ENCODE data around the gene STK26.
"Not testable (repeated sequence)": the region's sequence is repeated elsewhere in the genome, so short reads cannot be mapped to it uniquely, and the experiment has no call there.

Gene STK26

DNA sequence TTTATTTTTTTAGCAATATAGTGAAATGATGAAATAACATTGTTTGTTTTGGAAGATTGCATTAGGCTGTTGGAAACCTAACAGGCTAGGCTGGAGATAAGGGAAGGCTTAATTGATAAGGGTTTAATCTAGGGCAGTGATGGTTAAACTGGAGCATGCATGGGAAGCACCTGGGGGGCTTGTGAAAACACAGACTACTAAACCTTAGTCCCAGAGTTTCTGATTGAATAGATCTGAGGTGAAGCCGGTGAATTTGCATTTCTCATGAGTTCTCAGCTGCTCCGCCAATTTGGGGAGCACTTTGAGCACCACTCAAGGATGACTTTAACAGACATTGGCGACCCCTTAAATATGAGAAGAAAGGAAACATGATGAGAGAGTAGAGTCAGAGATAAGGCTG is 11.5 kb downstream of the STK26 start:
- no peak for DNase-seq (ENCODE audit: low read depth in 3 of 3, low spot score in 1 of 3)

DNA sequence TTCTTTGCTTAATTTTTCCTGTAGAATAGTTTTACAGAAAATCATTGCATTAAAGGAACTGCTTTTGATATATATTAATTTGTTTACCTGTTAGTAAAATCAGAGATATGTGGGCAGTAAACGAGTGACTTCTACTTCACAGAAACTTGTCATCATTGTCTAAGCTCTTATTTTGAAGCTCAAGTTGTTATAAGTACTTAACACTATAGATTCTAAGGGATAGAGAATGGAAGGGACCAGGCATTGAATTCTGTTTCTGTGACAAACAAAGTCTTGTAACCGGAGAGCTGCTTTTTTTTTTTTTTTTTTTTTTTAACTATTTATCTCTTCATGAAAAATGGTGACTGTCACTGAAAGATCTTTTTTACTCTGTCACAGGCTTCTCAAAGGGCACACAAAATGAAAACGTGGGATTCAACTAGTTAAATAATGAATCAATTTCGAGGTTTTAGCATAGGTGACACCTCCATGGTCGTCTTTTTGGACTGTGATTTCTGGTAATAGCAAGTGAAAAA is 14.4 kb downstream of the STK26 start:
- no peak for DNase-seq (ENCODE audit: low read depth in 3 of 3, low spot score in 1 of 3)

DNA sequence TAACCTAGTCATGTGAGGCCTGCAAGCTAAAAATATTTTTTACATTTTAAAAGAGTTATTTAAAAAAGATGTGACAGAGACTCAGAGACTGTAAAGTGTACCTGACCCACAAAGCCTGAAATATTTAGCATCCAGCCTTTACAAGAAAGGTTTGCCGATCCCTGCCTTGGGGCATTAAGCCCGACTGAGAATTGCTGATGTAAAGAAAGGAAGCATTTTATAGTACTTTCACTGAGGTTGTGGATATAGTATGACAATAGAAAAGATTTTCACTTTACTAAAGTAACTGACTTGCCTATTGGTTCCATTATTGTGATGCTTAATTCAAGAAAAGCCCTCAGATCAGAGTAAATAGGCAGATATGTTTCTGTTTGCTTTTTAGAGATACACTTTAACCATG is 17.0 kb downstream of the STK26 start:
- DNase-seq (ENCODE audit: low read depth in 3 of 3, low spot score in 1 of 3) = no peak

DNA sequence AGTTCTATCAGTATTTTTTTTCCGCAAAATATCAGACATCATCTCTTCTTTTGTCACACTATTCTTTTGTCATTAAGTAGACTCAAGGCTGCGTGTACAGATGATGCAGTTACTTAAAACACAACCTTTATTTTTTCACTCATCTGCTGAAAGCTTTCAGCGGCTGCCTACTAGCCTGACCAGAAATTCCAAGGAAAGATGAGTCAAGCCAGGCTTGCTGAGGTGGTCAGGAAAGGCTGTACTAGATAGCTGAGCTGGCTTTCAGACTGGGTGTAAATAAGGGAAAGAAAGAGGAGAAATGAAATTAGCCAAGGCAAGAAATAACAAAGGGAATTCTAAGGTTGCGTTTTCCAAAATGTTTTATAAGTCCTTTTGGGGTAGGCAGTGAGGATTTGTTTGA is 17.9 kb downstream of the STK26 start:
- DNase-seq (ENCODE audit: low read depth in 3 of 3, low spot score in 1 of 3) = no peak

DNA sequence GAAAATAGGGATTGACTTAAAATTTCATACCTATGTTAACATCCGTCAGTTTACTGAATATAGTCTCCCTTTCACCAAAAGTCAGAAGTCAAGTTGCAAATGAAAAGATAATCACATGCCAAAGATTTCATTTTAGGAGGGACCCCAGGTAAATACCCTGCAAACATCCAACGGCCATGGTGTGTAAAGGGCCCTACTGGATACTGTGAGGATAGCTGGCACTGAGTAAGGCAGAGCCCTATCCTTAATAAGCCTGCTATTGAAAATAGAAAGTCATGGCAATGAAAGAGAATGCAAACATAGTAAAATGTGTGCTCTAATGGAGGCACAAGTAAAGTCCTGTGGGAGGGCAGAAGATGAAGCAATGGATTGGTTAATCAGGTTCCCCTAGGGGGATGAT is 20.9 kb downstream of the STK26 start:
- DNase-seq (ENCODE audit: low read depth in 3 of 3, low spot score in 1 of 3) = no peak

DNA sequence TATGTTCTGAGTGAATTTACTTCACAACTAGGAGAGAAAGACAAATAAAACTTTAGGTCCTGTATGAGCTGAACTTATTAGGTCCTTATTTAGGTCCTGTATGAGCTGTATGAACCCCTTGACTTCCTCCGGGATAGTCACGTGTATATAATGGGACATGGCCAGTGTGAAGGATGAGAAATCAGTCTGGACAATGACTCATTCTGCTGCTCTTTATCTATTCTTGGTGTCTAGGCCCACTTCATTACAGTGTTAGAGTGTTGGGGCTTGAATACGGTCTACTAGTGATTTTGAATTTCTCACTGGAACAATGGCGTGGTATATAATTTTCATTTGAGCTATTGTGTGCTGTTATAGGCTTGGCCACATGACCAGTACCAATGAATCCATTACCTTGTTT is 21.9 kb downstream of the STK26 start:
- no peak for DNase-seq (ENCODE audit: low read depth in 3 of 3, low spot score in 1 of 3)

DNA sequence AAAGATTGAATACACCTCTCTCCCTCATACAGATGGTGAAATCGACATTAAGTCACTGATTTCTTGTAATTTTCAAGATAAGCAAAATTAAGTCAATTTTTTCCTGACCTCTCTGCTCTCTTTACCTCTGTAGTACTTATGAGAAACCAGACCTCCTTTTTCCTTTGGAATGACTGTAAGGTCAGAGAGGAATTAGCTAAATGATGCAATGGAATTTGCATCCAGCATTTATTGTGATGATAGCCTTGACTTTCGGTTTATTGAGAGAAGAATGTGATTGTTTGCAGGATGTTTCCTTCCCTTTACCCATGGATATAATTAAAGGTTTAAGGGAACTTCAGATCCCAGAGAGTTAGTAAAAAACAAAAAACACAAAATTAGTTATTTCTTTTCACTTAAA is 22.4 kb downstream of the STK26 start:
- no peak for DNase-seq (ENCODE audit: low read depth in 3 of 3, low spot score in 1 of 3)

DNA sequence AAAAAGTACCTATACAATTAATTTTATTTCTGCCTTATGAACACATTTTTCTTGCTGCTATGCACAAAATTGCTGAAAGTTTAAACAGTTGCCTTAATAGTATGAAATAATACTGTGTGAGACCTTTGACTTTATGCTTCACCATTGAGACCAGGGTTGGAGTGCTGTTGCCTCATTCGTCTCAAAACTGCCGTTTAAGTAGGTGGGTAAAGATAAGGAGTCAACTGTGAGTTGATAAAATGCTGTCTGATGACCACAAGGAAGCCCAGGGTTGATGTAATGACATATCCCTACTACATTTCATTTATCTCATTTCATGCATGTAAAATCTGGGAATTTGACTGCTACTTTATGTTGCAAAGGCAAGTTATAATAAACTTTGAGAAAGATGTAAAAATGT is 23.4 kb downstream of the STK26 start:
- DNase-seq (ENCODE audit: low read depth in 3 of 3, low spot score in 1 of 3) = no peak

- DNase-seq (ENCODE audit: low read depth in 3 of 3, low spot score in 1 of 3) = not testable (repeated sequence)
Observed at GRCh38 chrX:132051778-132052177, 28.7 kb downstream of the STK26 start.

GRCh38 chrX:132058050-132058449 is 34.9 kb downstream of the STK26 start:
- DNase-seq (ENCODE audit: low read depth in 3 of 3, low spot score in 1 of 3) = no peak

- DNase-seq (ENCODE audit: low read depth in 3 of 3, low spot score in 1 of 3) = no peak
Observed at GRCh38 chrX:132058975-132059374, 35.9 kb downstream of the STK26 start.

DNA sequence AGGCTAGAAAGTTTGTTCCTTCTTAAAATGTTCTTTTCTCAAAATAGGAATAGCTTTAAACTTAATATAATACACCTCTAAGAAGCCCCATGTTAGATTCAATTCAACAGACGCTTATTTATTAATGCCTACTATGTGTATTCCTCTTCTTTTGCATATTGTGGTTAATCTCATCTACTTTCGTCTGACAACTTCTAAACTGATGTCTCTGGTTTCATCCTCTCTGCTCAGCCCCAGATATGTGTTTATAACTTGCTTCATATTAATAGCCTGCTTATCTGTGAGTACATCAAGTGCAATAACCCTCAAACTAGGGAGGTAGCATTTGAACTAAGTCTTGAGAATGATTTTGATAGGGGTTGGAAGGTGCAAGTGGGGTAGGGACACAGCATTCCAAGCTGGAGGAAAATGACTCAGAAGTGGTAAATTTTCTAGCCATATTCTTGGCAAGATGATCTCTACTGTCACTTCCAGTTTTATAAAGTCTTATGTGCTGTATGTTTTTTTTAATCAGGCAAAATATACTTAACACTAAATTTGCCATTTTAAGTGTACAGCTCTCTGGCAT is 37.0 kb downstream of the STK26 start:
- DNase-seq (ENCODE audit: low read depth in 3 of 3, low spot score in 1 of 3) = no peak

DNA sequence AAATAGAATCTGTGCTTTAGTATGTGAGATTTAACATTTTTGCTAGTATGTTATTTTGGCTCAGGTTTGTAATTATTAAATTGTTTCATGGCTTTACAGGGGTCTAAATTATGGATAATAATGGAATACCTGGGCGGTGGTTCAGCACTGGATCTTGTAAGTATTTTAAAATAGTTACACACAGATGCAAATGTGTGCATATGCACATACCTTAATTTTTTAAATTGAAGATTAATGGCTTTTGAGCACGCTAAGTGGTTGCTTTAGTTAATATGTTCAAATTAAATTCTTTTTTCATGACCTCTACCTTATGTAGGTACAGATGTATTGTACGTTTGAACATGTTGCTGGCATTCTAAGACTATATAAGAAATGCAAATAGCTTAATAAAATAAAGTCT is 40.2 kb downstream of the STK26 start:
- no peak for DNase-seq (ENCODE audit: low read depth in 3 of 3, low spot score in 1 of 3)

- no peak for DNase-seq (ENCODE audit: low read depth in 3 of 3, low spot score in 1 of 3)
Observed at GRCh38 chrX:132063862-132064261, 40.8 kb downstream of the STK26 start.

DNA sequence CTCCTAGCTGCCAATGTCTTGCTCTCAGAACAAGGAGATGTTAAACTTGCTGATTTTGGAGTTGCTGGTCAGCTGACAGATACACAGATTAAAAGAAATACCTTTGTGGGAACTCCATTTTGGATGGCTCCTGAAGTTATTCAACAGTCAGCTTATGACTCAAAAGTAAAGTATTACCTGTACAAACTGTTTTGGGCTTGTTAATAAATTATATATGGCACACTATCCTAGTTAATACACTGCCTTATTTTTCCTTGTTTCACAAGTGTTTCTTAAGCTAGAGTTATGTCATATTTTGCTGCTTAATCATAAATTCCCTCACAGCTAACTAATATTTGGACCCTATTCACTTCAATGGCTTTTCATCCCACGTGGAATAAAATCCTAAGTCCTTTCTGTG is 45.3 kb downstream of the STK26 start:
- DNase-seq (ENCODE audit: low read depth in 3 of 3, low spot score in 1 of 3) = no peak

- no peak for DNase-seq (ENCODE audit: low read depth in 3 of 3, low spot score in 1 of 3)
Observed at GRCh38 chrX:132071254-132071653, 48.2 kb downstream of the STK26 start.

DNA sequence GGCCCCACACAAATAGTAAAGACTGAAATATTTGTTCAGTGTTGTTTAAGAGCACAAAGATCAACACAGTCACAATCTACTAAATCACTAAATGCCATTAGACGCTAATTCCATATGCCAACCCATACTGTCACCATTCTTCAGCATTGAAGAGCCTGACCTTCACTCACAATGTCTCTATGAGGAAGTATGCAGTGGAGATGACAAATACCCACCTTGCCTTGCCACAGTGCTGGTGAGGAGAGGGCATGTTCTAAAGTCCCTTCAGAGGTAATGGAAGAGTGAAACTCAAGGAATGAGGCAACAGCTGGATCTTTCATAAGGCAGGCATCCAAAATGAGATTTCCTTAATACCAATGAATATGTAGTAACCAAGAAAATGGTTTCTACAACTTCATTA is 54.3 kb downstream of the STK26 start:
- DNase-seq (ENCODE audit: low read depth in 3 of 3, low spot score in 1 of 3) = no peak

GRCh38 chrX:132077912-132078311 is 54.8 kb downstream of the STK26 start:
- no peak for DNase-seq (ENCODE audit: low read depth in 3 of 3, low spot score in 1 of 3)

DNA sequence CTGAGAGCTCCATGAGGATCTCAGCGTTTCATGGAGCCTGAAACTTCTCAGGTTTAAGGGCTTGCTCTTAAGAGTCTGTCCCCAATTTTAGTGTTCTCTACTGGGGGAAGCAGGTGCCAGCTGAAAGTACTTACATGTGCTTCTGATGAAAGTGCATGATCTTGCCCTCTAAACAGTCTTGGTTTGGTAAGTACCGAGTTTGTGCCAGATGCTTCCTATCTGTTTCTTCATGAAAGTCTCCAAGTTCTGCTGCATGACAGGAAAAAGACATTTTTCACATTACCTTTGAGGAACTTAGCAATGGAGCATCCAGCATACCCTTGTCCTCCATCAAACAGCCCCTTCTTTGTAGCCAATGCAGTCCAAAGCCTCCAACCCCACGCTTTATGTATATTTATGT is 62.7 kb downstream of the STK26 start:
- DNase-seq (ENCODE audit: low read depth in 3 of 3, low spot score in 1 of 3) = no peak

DNA sequence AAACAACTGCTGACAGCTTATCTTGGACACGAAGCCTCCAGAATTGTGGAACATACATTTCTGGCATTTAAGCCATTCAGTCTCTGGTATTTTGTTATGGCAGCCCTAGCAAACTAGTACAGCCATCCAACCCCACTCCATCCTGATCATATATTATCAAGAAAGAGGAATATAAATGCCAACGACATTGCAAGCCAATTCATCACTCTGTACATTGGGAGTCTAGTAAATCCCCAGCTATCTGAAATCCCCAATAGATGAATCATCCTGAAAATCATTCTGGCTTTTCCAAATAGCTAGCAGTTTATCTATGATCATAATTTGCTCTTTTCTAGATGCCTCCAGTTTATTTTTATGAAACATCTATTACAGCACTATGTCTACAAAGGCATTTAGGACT is 63.6 kb downstream of the STK26 start:
- DNase-seq (ENCODE audit: low read depth in 3 of 3, low spot score in 1 of 3) = no peak

DNA sequence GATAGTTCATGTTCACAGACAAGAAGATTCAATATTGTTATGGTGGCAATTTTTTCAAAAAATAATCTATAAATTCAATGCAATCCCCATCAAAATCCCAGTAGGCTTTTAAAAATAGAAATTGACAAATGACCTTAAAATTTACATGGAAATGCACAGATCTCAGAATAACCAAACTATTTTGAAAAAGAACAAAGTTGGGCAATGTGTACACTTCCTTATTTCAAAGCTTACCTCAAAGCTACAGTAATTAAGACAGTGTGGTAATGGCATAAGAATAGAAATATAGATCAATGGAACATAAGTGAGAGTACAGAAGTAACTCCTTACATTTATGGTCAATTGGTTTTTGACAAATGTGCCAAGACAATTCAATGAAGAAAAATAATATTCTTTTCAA is 65.8 kb downstream of the STK26 start:
- DNase-seq (ENCODE audit: low read depth in 3 of 3, low spot score in 1 of 3) = no peak

GRCh38 chrX:132090403-132091159 is 67.5 kb downstream of the STK26 start:
- DNase-seq (ENCODE audit: low read depth in 3 of 3, low spot score in 1 of 3) = no peak

All from stimulated activated CD4-positive, alpha-beta T cell treated with anti-CD3 and anti-CD28 coated beads, TNF-alpha, amount 100 ng/mL, for 1 hour (primary cell).